K562 (cell line): ENCODE results near the gene TNFRSF13B. TPM values are rescaled to one million over a fixed set of nuclear protein-coding genes. Genes with fewer than 3 reads are reported as not detected.

Experiments used
- ATAC-seq: fragments of 200-7000 bp; cut with Tn5 transposase; 3 replicates; pipeline ENCODE4 v1.9.1; 2020; ENCODE audit warnings: moderate library complexity
- BruUV-seq: library from RNA; stranded (reverse); fragments of 400-500 nt; replicated peaks from 2 replicates; lab custom pipeline; 2021; lab: Mats Ljungman, UMichigan
- CTCF ChIA-PET: fragments of 300-600 bp; formaldehyde crosslinking; extraction: SDS; loops from one replicate; lab custom pipeline; 2021; ENCODE audit warnings: low intra/inter-chr PET ratio; lab: Yijun Ruan, JAX
- POLR2A ChIA-PET: fragments of 300-600, 350-650 bp; sonication (Branson Sonifier 250); formaldehyde crosslinking; extraction: SDS; loops from one replicate; lab custom pipeline; 2021; ENCODE audit warnings: antibody characterized with exemption, inconsistent platforms; lab: Yijun Ruan, JAX
- DNase-seq, 4 experiments: peaks; one replicate each; pipeline versions ENCODE4 v3.0.0 to v3.0.0-alpha.2; 2011 to 2018; ENCODE audit warnings: low spot score in 3 of 4, mixed read lengths in 3 of 4; ENCODE audit errors: extremely low read depth in 1 of 4
- FAIRE-seq: peaks from 2 replicates; lab custom pipeline; 2011; peaks lifted over from hg19 to GRCh38; lab: Jason Lieb, UNC
- H2AFZ ChIP-seq: 2 replicates; pipeline ENCODE4 v1.6.0; 2011; ENCODE audit warnings: low read depth, low read length, control low read depth, inconsistent platforms
- H3K27ac ChIP-seq: fragments of 200-600 bp; 3 replicates; pipeline ENCODE4 v1.8.0; 2011; ENCODE audit warnings: low read depth, mild to moderate bottlenecking, control low read depth, inconsistent platforms, low read length, moderate library complexity, mixed read lengths; ENCODE audit errors: extremely low read depth
- H3K27me3 ChIP-seq, 2 experiments: fragments of 300-600 bp in 1 of 2; 2 replicates in 1 of 2; 3 replicates in 1 of 2; pipeline versions ENCODE4 v1.6.0 to v1.8.0; 2011; ENCODE audit warnings: inconsistent platforms in 2 of 2, low read length in 2 of 2, mild to moderate bottlenecking in 1 of 2, mixed read lengths in 1 of 2, moderate library complexity in 1 of 2; ENCODE audit not compliant: control insufficient read depth in 2 of 2, insufficient read depth in 2 of 2
- H3K36me3 ChIP-seq: fragments of 300-600 bp; 3 replicates; pipeline ENCODE4 v1.8.0; 2011; ENCODE audit warnings: mild to moderate bottlenecking, low read length, inconsistent platforms; ENCODE audit not compliant: control insufficient read depth, insufficient read depth
- H3K4me1 ChIP-seq, 2 experiments: fragments of 200-600 bp in 1 of 2; replicated peaks in 1 of 2; 2 replicates in 1 of 2; 3 replicates in 1 of 2; pipeline versions ENCODE4 v1.5.1 to v1.8.0; 2011; ENCODE audit warnings: inconsistent platforms in 2 of 2, low read length in 2 of 2, mild to moderate bottlenecking in 1 of 2, mixed read lengths in 1 of 2, moderate library complexity in 1 of 2; ENCODE audit not compliant: control insufficient read depth in 2 of 2, insufficient read depth in 2 of 2
- H3K4me2 ChIP-seq: 2 replicates; pipeline ENCODE4 v1.6.1; 2011; ENCODE audit warnings: low read length, control low read depth, inconsistent platforms, mixed read lengths; ENCODE audit not compliant: insufficient read depth
- H3K4me3 ChIP-seq: fragments of 200-600 bp; sonication (generic), shearing (Covaris generic); 2 replicates; pipeline ENCODE4 v1.5.1; 2016; ENCODE audit warnings: control low read depth, inconsistent platforms
- H3K79me2 ChIP-seq: fragments of 200-600 bp; 3 replicates; pipeline ENCODE4 v1.8.0; 2011; ENCODE audit warnings: low read length, inconsistent platforms; ENCODE audit not compliant: control insufficient read depth, insufficient read depth
- H3K9ac ChIP-seq, 2 experiments: 2 replicates each; pipeline versions ENCODE4 v1.6.0 to v1.6.1; 2011; ENCODE audit warnings: low read depth in 2 of 2, low read length in 2 of 2, control low read depth in 1 of 2, inconsistent platforms in 1 of 2, mild to moderate bottlenecking in 1 of 2, mixed read lengths in 1 of 2; ENCODE audit not compliant: insufficient read depth in 1 of 2
- H3K9me1 ChIP-seq: one replicate; pipeline ENCODE4 v1.6.0; 2011; ENCODE audit warnings: inconsistent platforms, mild to moderate bottlenecking, low read length, moderate library complexity; ENCODE audit not compliant: control insufficient read depth, insufficient read depth
- H3K9me3 ChIP-seq: replicated peaks from 2 replicates; pipeline ENCODE4 v1.5.1; 2011; ENCODE audit warnings: low read depth, low read length, inconsistent platforms; ENCODE audit not compliant: control insufficient read depth, insufficient read depth
- H4K20me1 ChIP-seq: replicated peaks from 2 replicates; pipeline ENCODE4 v1.6.1; 2011; ENCODE audit warnings: low read length, inconsistent platforms, mixed read lengths; ENCODE audit not compliant: control insufficient read depth, insufficient read depth
- ELF2 ChIP-seq: fragments of 250-450 bp; sonication (Bioruptor Pico); IDR thresholded peaks from 2 replicates; pipeline ENCODE4 v1.5.0; 2021; ENCODE audit warnings: mild to moderate bottlenecking
- KLF13 ChIP-seq: fragments of 450-650 bp; IDR thresholded peaks from 2 replicates; pipeline ENCODE4 v1.6.1; 2016; ENCODE audit warnings: missing genetic modification characterization, low read depth, mild to moderate bottlenecking, missing compliant biosample characterization, moderate library complexity, borderline replicate concordance
- NCOA1 ChIP-seq: fragments of 450-650 bp; IDR thresholded peaks from 2 replicates; pipeline ENCODE4 v1.6.1; 2016; ENCODE audit warnings: low read depth
- NONO ChIP-seq, 2 experiments: fragments of 200-400 bp in 1 of 2; fragments of 450-650 bp in 1 of 2; formaldehyde crosslinking in 1 of 2; IDR thresholded peaks; 2 replicates each; pipeline ENCODE4 v1.6.1; 2017; ENCODE audit warnings: low read depth in 2 of 2, mild to moderate bottlenecking in 2 of 2, moderate library complexity in 2 of 2, low read length in 1 of 2
- SREBF1 ChIP-seq: fragments of 150-350 bp; IDR thresholded peaks from 2 replicates; pipeline ENCODE4 v1.6.1; 2014; ENCODE audit warnings: antibody characterized with exemption, low read depth, low read length, borderline replicate concordance
- SUPT5H ChIP-seq: fragments of 450-650 bp; IDR thresholded peaks from 2 replicates; pipeline ENCODE4 v1.6.1; 2016
- TCF15 ChIP-seq: fragments of 250-450 bp; sonication (Bioruptor Pico); IDR thresholded peaks from 2 replicates; pipeline ENCODE4 v1.8.0; 2022; ENCODE audit warnings: moderate library complexity, mild to moderate bottlenecking, inconsistent platforms
- THRB ChIP-seq: fragments of 450-650 bp; formaldehyde crosslinking; conservative IDR thresholded peaks from 2 replicates; pipeline ENCODE4 v1.4.0; 2022; ENCODE audit warnings: mild to moderate bottlenecking, missing genetic modification characterization
- ZNF217 ChIP-seq: sonication (generic); formaldehyde crosslinking; IDR thresholded peaks from 2 replicates; pipeline ENCODE4 v1.8.0; 2022; ENCODE audit warnings: mild to moderate bottlenecking, missing genetic modification reagents
- ZNF511 ChIP-seq: sonication (generic); formaldehyde crosslinking; IDR thresholded peaks from 2 replicates; pipeline ENCODE4 v1.8.0; 2022; ENCODE audit warnings: mild to moderate bottlenecking, missing genetic modification reagents
- WGBS: fragments of 100-300 bp; shearing (Covaris generic); methylation state at CpG from one replicate; pipeline ENCODE4 v1.1.6; 2016; ENCODE audit warnings: low coverage, mixed read lengths; ENCODE audit not compliant: insufficient coverage; ENCODE audit errors: missing lambda C conversion rate; 5-methylcytosine and 5-hydroxymethylcytosine counted together
- in situ Hi-C: fragments of 300-500 bp; cut with MboI; formaldehyde crosslinking; loops from 4 replicates; pipeline ENCODE4 v1.15.0; 2018; ENCODE audit warnings: inconsistent platforms, mixed read lengths
- intact Hi-C: fragments of 100-400 bp; cut with micrococcal nuclease; formaldehyde crosslinking; loops from 2 replicates; pipeline ENCODE4 v1.14.2; 2022
- polyA plus RNA-seq, 8 experiments: library from polyadenylated mRNA; depleted of rRNA in 4 of 8; stranded (reverse) in 5 of 8; unstranded in 3 of 8; fragments of >200 nt; fragmentation: Nextera tagmentation in 2 of 8; fragmentation: Illumina TruSeq in 1 of 8; extraction: Ambion mirVana in 2 of 8; extraction: Trizol in 1 of 8; gene quantifications; 2 replicates each; pipeline versions ENCODE4 v1.2.1 to v1.2.3, GENCODE V29; 2011 to 2014; ENCODE audit warnings: inconsistent platforms in 1 of 8, missing spikeins in 1 of 8
- total RNA-seq, 7 experiments: library from RNA; depleted of rRNA in 6 of 7; stranded (reverse); fragments of >200 nt in 6 of 7; fragmentation: Illumina TruSeq in 2 of 7; extraction: Trizol in 2 of 7; gene quantifications; 2 replicates each; pipeline versions ENCODE4 v1.2.1 to v1.2.3, GENCODE V29; 2011 to 2021; ENCODE audit warnings: low replicate concordance in 1 of 7

The TNFRSF13B gene
- total and polyA plus RNA-seq, 9 of the 15 experiments (the other 6 are each of a cell fraction or from before 2014, with no cell fraction given) = not detected

- BruUV-seq = no TSS peak
- ATAC-seq = no peak
- H3K79me2 ChIP-seq = no peaks in the 10 kb centered on the region
- intact Hi-C loops (no loop called here), in situ Hi-C loops (no loop called here)
- H3K27me3 ChIP-seq = peaks cover 0 to 71% of the 10 kb centered on the region in 2 experiments; a peak in 2 of 5 replicates
- H3K27ac ChIP-seq = no peak overlapping the region
- no peak overlapping the region for H3K4me3 ChIP-seq
- H3K4me1 ChIP-seq = no peaks in the 10 kb centered on the region; a peak in 1 of 5 replicates
- no peaks in the 10 kb centered on the region for H3K9me3 ChIP-seq
- no peak overlapping the region for H2AFZ ChIP-seq
- ChIA-PET POLR2A (no interaction called here), CTCF (no interaction called here)
- H3K4me2 ChIP-seq = no peak overlapping the region
- no peak for FAIRE-seq
- no peaks in the 10 kb centered on the region for H4K20me1 ChIP-seq
- DNase-seq = no peak
- no peaks in the 10 kb centered on the region for H3K9me1 ChIP-seq
- no peak overlapping the region for H3K9ac ChIP-seq
- 6% methylated on average over 13 of the region's 15 CpGs for WGBS
- no peaks in the 10 kb centered on the region for H3K36me3 ChIP-seq
- TF ChIP-seq SUPT5H (no peak), ZNF217 (no peak), NCOA1 (no peak), ZNF511 (CRISPR knock-in tag) (no peak), SREBF1 (no peak), KLF13 (tag) (no peak), NONO (IDR thresholded peaks at IDR 0.05; ENCODE audit: low read depth in 2 of 2, low read length in 1 of 2) (no peak), TCF15 (CRISPR knock-in tag) (no peak), THRB (CRISPR knock-in tag) (no peak), ELF2 (CRISPR knock-in tag) (no peak)
Measured at GRCh38 chr17:16941072-16942036, 30.6 kb downstream of the TNFRSF13B start.
